Iris pigment epithelial cell (primary cell): Measurements from ENCODE around the gene UVSSA.
A peak's percentile ranks its signal among the peaks of the same experiment; 100 is the strongest.
"Not testable (repeated sequence)": the region's sequence is repeated elsewhere in the genome, so short reads cannot be mapped to it uniquely, and the experiment has no call there.

Source experiments
- DNase-seq: peaks from one replicate; pipeline ENCODE4 v3.0.0-alpha.2; 2011; ENCODE audit warnings: low read depth

Gene UVSSA

GRCh38 chr4:1330761-1331590, 16.0 kb upstream of the UVSSA start:
- no peak for DNase-seq

GRCh38 chr4:1331591-1332353, 15.2 kb upstream of the UVSSA start:
- no peak for DNase-seq

- no peak for DNase-seq
Observed at GRCh38 chr4:1332686-1333085, 14.3 kb upstream of the UVSSA start.

- DNase-seq, result no peak
Observed at GRCh38 chr4:1333256-1333655, 13.8 kb upstream of the UVSSA start.

GRCh38 chr4:1333851-1334578, 13.0 kb upstream of the UVSSA start:
- not testable (repeated sequence) for DNase-seq

GRCh38 chr4:1334579-1334895, 12.5 kb upstream of the UVSSA start:
- DNase-seq, result no peak

GRCh38 chr4:1335193-1335883, 11.7 kb upstream of the UVSSA start:
- DNase-seq, result peak; percentile 23

- peak; percentile 77 for DNase-seq
Observed at GRCh38 chr4:1336088-1336491, 10.9 kb upstream of the UVSSA start.

GRCh38 chr4:1337376-1337831, 9.6 kb upstream of the UVSSA start:
- no peak for DNase-seq

- no peak for DNase-seq
Observed at GRCh38 chr4:1337951-1338751, 8.9 kb upstream of the UVSSA start.

GRCh38 chr4:1338752-1339414, 8.1 kb upstream of the UVSSA start:
- DNase-seq, result no peak

- no peak for DNase-seq
Observed at GRCh38 chr4:1339489-1339888, 7.5 kb upstream of the UVSSA start.

GRCh38 chr4:1340181-1340747, 6.7 kb upstream of the UVSSA start:
- no peak for DNase-seq

GRCh38 chr4:1340861-1341260, 6.1 kb upstream of the UVSSA start:
- no peak for DNase-seq

- peak; percentile 45 for DNase-seq
Observed at GRCh38 chr4:1342003-1342402, 5.0 kb upstream of the UVSSA start.

- DNase-seq, result no peak
Observed at GRCh38 chr4:1344696-1345095, 2.3 kb upstream of the UVSSA start.

GRCh38 chr4:1345903-1346780, 866 bp upstream of the UVSSA start:
- DNase-seq, result peak; percentile 58

- peak; percentile 93 for DNase-seq
Observed at GRCh38 chr4:1347410-1347864, 429 bp downstream of the UVSSA start.

- no peak for DNase-seq
Observed at GRCh38 chr4:1348014-1348513, 1.1 kb downstream of the UVSSA start.
